Progenitor cell of endocrine pancreas (in vitro differentiated cells): ENCODE measurements around the gene QRFP. TPM values are rescaled to one million over a fixed set of nuclear protein-coding genes. Genes with fewer than 3 reads are reported as not detected.

Experiments used
- DNase-seq: peaks from one replicate; pipeline ENCODE4 v3.0.0; 2021; ENCODE audit warnings: low spot score; ENCODE audit not compliant: unreplicated experiment
- H3K27ac Mint-ChIP-seq: 2 replicates; pipeline ENCODE4 v1.8.0; 2021; ENCODE audit warnings: mild to moderate bottlenecking, moderate library complexity, mixed read lengths
- H3K27me3 Mint-ChIP-seq: 2 replicates; pipeline ENCODE4 v1.8.0; 2021; ENCODE audit warnings: mixed read lengths
- H3K36me3 Mint-ChIP-seq: 2 replicates; pipeline ENCODE4 v1.8.0; 2022; ENCODE audit warnings: mixed read lengths; ENCODE audit not compliant: insufficient read depth
- H3K4me1 Mint-ChIP-seq: 2 replicates; pipeline ENCODE4 v1.8.0; 2021; ENCODE audit warnings: low read depth, mixed read lengths
- H3K4me3 Mint-ChIP-seq: 2 replicates; pipeline ENCODE4 v1.8.0; 2021; ENCODE audit warnings: low read depth, mild to moderate bottlenecking, moderate library complexity, mixed read lengths
- H3K9me3 Mint-ChIP-seq: 2 replicates; pipeline ENCODE4 v1.8.0; 2021; ENCODE audit warnings: low read depth, mixed read lengths
- CTCF ChIP-seq: fragments of 200-600 bp; sonication (generic); IDR thresholded peaks from one replicate; pipeline ENCODE4 v1.5.0; 2021; ENCODE audit warnings: antibody characterized with exemption, mild to moderate bottlenecking; ENCODE audit not compliant: unreplicated experiment
- total RNA-seq: library from RNA; stranded (reverse); gene quantifications from 2 replicates; pipeline ENCODE4 v1.2.1, GENCODE V29; 2021

The QRFP gene
- total RNA-seq, 1 donor from 2014 or later: not detected

GRCh38 chr9:130927995-130928900 lies 31.6 kb upstream of the QRFP start:
- H3K9me3 Mint-ChIP-seq: no peaks in the 10 kb centered on the region
- no peak for TF ChIP-seq CTCF
- no peaks in the 10 kb centered on the region for H3K36me3 Mint-ChIP-seq
- no peak overlapping the region for H3K4me3 Mint-ChIP-seq
- H3K27me3 Mint-ChIP-seq: peaks cover 25% of the 10 kb centered on the region
- no peak for DNase-seq
- H3K27ac Mint-ChIP-seq: no peak overlapping the region
- no peaks in the 10 kb centered on the region for H3K4me1 Mint-ChIP-seq

GRCh38 chr9:130927338-130927737 lies 30.7 kb upstream of the QRFP start:
- H3K36me3 Mint-ChIP-seq: no peaks in the 10 kb centered on the region
- no peaks in the 10 kb centered on the region for H3K9me3 Mint-ChIP-seq
- DNase-seq: no peak
- no peaks in the 10 kb centered on the region for H3K4me1 Mint-ChIP-seq
- TF ChIP-seq CTCF: no peak
- peaks cover 24% of the 10 kb centered on the region for H3K27me3 Mint-ChIP-seq
- no peak overlapping the region for H3K4me3 Mint-ChIP-seq
- no peak overlapping the region for H3K27ac Mint-ChIP-seq

- no peaks in the 10 kb centered on the region for H3K4me1 Mint-ChIP-seq
- H3K27ac Mint-ChIP-seq: no peak overlapping the region
- no peak for TF ChIP-seq CTCF
Measured at GRCh38 chr9:130925050-130925678, 28.6 kb upstream of the QRFP start.

GRCh38 chr9:130924448-130924788 lies 27.8 kb upstream of the QRFP start:
- no peak overlapping the region for H3K4me3 Mint-ChIP-seq
- no peaks in the 10 kb centered on the region for H3K36me3 Mint-ChIP-seq
- no peaks in the 10 kb centered on the region for H3K9me3 Mint-ChIP-seq
- no peak for TF ChIP-seq CTCF
- no peak overlapping the region for H3K27ac Mint-ChIP-seq
- H3K27me3 Mint-ChIP-seq: peaks cover 12% of the 10 kb centered on the region
- DNase-seq: no peak
- H3K4me1 Mint-ChIP-seq: no peaks in the 10 kb centered on the region

More at GRCh38 chr9:130925050-130925678, 28.6 kb upstream of the QRFP start:
- no peaks in the 10 kb centered on the region for H3K9me3 Mint-ChIP-seq
- peaks cover 15% of the 10 kb centered on the region for H3K27me3 Mint-ChIP-seq
- no peak for DNase-seq
- no peak overlapping the region for H3K4me3 Mint-ChIP-seq
- H3K36me3 Mint-ChIP-seq: no peaks in the 10 kb centered on the region

GRCh38 chr9:130923611-130924447 lies 27.2 kb upstream of the QRFP start:
- H3K4me3 Mint-ChIP-seq: no peak overlapping the region
- peaks cover 12% of the 10 kb centered on the region for H3K27me3 Mint-ChIP-seq
- no peak for DNase-seq
- no peaks in the 10 kb centered on the region for H3K9me3 Mint-ChIP-seq
- TF ChIP-seq CTCF: no peak
- no peak overlapping the region for H3K27ac Mint-ChIP-seq
- no peaks in the 10 kb centered on the region for H3K4me1 Mint-ChIP-seq
- no peaks in the 10 kb centered on the region for H3K36me3 Mint-ChIP-seq
